HL-60/S4 treated with phorbol 12-myristate 13-acetate at 8.2 ng/mL for 4 days and 3 days (cell line): Measurements from ENCODE around the gene C11orf68.

Experiments
- in situ Hi-C: fragments of 300-500 bp; cut with MboI; formaldehyde crosslinking; loops from 2 replicates; pipeline ENCODE4 v1.15.0; 2022; ENCODE audit warnings: low sequenced_read_pairs

Gene C11orf68

DNA sequence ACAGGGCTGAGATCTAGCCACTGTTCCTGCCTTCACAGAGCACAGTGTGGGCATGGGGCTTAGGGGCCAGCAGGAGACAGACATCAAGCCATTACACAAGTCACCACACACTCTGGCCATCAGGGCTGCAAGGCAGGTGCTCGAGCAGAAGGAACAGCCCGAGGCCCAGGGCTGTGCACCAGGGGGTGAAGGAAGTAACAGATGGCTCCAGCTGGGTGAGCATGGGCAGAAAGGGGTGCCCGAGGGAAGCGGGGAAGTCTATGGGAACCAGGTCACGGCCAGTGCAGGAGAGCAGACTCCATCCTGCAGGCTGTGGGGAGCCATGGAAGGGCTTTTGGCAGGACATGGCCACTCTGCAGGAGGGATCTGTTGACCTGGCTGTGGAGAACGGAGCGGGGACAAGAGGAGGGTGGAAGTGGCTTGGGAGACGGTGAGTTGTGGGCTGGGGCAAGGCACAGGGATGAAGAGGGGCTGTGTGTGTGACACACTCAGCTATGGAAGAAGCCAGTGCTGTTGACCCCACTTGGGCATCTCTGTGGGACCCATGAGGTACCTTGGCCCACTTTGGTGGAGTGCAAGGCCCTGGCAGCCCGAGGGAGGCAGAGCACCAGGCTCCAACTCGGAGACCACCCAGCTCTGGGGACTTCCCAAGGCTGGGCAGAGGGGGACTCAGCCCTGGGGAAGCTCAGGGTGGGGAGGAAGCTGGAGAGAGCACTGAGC, 3.6 kb downstream of the C11orf68 start:
- in situ Hi-C loops, result no loop called here

DNA sequence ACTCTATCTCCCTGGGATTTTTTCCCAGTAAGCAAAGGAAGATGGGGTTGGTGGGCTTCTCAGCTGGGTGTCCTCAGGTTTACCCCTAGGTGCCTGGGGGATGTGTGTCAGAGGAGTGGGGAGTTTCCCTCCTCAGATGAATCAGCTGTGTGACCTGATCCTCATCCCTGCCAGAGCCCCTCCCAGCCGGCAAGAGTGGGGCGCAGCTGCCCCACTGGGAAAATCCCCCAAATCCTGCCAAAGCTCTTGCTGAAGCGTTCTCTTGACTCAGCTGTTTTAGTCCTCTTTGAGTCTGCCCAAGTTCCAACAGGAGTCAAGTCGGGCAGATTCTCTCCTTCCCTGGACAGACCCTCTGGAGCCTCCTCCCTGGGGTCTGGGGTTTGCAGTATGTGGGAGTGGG, 6.0 kb downstream of the C11orf68 start:
- in situ Hi-C loops, result no loop called here

DNA sequence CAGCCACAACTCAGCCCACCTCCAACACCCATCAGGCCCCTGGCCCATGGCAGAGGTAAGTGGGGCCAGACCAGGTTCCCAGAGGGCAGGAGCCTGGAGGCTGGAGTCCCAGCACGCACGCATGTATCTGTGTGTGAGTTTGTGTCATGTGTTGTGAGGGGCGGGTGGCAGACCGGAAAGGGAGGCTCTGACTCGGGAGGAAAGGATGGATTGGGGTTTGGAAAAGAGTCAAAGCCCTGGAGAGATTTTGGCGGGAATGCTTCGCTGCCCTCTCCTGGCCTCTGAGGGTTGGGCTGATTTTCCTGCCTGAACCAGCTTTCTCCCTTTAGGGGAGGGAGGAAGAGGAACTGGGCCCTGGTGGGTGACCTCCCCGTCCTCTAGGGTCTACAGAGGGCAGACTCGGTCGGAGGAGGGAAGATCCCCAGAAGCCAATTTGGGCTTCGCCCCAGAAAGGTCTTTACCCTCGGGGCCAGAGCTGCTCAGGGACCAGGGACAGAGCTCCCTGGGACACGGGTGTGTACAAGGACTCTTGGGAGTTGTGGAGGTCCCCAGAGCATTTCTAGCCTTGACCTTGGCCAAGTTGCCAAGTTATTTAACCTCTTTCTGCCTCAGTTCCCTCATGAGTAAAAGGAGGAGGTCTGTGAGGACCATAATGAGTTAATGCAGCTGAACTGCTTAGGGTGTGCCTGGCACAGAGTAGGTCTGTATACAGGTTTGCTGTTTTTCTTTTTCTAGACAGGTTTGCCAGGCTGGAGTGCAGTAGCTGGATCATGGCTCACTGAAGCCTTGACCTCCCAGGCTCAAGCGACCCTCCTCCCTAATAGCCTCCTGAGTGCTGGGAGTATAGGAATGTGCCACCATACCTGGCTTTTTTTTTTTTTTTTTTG, 6.9 kb downstream of the C11orf68 start:
- in situ Hi-C loops, result no loop called here

DNA sequence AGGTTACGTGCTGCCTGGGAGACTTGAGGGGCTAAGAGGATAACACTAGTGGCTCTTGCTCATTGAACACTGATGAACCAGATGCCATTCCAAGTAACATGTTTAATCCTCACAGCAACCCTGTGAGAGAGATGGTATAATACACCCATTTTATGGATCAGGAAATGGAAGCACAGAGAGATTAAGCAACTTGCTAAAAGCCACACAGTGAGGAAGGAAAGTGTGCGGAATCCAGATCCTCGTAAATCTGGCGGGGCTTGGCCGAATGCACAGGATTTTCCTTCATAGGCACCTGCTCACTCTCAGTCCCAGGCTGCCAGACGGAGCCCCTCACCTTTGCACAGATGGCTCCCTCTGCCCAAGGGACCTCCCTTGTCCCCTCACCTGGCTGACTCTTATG, 11.0 kb downstream of the C11orf68 start:
- in situ Hi-C loops, result no loop called here

DNA sequence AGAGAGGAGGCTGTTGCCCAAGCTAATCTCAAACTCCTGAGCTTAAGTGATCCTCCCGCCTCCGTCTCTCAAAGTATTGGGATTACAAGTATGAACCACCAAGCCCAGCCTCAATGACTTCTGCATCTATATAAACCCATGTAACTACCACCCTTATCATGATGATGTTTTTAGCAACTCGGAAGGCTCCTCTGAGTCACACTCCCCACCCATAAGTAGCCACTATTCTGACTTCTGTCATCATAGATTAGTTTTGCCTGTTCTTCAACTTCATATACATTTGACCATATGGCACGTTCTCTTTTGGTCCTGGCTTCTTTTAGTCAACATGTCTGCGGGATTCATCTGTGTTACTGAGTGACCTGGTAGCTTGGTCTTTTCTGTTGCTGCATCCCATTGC, 12.3 kb downstream of the C11orf68 start:
- in situ Hi-C loops, result no loop called here

DNA sequence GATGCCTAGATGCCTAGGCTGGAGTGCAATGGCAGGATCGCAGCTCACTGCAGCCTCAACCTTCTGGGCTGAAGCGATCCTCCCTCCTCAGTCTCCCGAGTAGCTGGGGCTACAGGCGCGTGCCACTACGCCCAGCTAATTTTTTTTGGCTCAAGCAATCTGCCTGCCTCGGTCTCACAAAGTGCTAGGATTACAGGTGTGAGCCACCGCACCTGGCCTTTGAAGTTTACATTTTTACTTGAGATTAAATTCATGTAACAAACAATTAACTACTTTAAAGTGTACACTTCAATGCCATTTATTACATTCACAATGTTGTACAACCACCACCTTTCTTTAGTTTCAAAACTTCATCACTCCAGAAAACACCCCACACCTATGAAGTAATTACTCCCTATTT, 15.1 kb downstream of the C11orf68 start:
- in situ Hi-C loops, result no loop called here

DNA sequence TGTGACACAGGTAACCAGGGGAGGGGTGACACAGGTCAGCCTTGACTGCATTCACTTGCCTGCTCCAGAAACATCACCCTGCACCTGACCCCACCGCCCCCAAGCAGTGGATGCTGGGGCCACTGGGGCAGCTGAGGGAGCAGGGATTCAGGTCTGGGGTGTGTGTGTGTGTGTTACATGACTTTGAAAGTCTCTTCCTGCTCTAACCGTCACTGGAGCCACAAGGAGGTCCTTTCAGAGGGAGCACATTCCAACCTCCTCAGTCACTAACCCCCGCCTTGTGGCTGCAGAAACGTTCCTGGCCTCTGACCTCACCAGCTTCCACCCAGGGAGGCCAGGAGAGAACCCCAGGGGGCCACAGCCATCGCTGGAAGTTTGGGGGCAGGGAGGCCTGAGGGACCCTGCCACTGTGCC, 15.8 kb downstream of the C11orf68 start:
- in situ Hi-C loops, result no loop called here

DNA sequence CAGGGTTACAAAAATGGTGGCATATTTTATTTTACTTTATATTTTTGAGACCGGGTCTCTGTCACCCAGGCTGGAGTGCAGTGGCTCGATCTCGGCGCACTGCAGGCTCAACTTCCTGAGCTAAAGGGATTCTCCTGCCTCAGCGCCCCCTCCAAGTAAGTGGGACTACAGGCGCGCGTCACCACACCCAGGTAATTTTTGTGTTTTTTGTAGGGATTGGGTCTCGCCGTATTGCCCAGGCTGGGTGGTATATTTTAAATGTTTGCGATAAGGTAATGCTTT, 18.0 kb downstream of the C11orf68 start:
- in situ Hi-C loops, result no loop called here

DNA sequence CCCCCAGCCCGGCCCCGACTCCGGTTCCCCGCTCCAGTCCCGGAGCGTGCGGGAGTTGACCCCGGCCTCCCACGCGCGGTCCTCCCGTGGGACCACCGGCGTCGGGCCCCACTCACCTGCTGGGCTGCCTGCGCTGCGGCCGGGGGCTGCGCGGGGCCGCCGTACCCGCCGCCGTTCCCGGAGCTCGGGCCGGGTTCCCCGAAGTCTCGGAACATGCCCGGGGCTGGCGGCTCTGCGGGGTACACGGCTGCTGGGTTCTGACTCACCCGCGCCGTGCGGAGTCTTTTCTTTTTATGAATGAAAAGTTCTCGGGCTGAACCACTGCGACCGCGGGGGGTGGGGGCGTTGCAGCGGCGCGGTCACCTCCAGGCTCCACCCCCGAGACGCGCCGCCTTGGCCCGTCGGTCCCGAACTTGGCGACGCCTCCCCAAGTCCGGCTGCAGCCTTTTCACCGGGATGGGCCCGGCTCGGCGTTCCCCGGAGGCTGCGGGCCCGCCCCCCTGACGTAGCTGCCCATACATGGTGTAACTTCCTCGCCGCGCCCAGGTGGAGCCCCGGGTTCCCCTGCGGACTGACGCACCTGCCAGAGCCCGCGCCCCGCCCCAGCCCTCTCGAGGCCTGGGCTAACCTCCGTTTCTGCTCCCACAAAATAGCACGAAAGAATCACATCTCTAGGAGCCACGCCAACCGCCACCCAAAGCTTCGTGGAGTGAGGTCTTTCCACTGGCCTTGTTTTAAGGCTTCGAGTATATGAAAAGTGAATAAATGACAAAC, 18.6 kb downstream of the C11orf68 start, which contains the start of gene FOSL1:
Gene FOSL1, minus strand, starts transcription at position 264 of the 774 bp plus-strand sequence. Its CDS starts 49 bp downstream, at position 215.
- in situ Hi-C loops, result no loop called here

DNA sequence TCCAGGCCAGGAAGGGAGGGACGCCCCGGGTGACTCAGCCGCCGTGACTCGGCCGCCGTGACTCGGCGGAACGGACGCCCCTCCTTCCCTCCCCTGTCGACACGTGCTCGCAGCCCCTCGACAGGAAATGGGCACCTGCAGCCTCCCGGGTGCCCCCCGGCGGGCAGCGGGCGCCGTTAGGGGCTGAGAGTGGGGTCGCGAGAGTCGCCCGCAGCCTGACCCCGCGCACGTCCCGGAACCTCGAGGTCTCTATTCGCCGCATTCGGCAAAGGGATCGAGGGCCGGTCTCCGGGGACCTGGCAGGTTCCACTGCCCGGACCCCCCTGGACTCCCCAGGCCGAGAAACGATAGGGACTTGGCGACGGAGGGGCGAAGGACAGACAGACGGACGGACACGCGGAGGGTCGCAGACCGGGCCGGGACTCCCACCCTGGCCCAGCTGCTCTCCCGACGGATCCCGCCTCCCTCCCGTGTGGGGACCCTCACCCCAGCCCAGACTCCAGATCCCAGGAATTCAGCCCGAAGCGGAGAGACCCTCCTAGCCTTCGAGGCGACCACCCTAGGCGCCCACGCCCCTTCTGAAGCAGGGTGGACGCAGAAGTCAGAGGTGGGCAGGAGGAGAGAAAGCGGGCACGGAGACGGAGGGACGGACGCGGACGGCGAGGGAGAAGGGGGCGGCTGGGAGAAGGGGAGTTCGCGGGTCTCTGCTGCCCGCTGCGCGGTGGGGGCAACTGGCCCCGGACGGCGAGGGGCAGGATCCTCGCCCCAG, 19.3 kb downstream of the C11orf68 start:
- in situ Hi-C loops, result loop anchor here (25.0 kb wide), 1 partner anchor 88 kb away; no protein-coding TSS in a partner anchor

DNA sequence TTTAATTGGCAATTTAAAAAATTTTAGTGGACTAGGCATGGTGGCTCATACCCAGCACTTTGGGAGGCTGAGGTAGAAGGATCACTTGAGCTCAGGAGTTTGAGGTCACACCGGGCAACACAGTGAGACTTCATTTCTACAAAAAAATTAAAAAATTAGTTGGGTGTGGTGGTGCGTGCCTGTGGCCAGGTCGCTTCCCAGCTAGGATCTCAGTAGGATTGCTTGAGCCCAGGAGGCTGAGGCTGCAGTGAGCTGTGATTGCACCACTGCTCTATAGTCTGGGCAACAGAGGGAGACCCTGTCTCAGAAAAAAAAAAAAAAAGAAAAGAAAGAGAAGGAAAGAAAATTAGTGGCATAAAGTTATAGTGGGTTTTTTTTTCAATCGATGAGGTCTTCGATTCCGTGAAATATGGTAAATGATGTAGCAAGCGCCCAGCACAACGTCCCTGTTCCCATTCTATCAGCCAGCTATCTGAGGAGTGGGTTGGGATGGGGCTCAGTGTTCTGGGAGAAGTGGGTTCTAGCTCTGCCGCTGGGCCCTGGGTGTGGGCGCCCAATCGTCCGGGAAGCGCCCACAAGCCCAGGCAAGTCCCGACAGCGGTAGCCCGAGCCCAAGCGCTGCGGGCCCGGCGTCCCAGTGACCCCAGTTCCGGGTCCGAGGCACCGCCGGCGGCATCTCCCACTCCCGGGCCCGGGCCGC, 20.1 kb downstream of the C11orf68 start:
- in situ Hi-C loops, result loop anchor here (25.0 kb wide), 1 partner anchor 88 kb away; no protein-coding TSS in a partner anchor

DNA sequence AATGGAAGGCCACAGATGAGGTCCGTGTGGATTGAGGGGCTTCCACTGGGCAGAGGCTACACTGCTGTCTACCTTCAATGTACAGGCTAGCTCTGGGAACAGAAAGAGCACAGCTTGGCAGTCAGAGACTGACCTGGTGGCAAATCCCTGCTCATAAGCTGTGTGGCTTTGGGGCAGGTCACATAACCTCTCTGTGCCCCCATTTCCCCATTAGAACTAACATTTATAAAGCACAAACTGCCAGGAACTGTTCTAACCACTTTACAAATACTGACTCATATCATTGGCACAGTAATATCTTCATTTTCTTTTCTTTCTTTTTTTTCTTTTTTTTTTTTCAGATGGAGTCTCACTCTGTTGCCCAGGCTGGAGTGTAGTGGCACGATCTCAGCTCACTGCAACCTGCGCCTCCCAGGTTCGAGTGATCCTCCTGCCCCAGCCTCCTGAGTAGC, 21.8 kb downstream of the C11orf68 start:
- in situ Hi-C loops, result loop anchor here (25.0 kb wide), 1 partner anchor 90 kb away; no protein-coding TSS in a partner anchor

DNA sequence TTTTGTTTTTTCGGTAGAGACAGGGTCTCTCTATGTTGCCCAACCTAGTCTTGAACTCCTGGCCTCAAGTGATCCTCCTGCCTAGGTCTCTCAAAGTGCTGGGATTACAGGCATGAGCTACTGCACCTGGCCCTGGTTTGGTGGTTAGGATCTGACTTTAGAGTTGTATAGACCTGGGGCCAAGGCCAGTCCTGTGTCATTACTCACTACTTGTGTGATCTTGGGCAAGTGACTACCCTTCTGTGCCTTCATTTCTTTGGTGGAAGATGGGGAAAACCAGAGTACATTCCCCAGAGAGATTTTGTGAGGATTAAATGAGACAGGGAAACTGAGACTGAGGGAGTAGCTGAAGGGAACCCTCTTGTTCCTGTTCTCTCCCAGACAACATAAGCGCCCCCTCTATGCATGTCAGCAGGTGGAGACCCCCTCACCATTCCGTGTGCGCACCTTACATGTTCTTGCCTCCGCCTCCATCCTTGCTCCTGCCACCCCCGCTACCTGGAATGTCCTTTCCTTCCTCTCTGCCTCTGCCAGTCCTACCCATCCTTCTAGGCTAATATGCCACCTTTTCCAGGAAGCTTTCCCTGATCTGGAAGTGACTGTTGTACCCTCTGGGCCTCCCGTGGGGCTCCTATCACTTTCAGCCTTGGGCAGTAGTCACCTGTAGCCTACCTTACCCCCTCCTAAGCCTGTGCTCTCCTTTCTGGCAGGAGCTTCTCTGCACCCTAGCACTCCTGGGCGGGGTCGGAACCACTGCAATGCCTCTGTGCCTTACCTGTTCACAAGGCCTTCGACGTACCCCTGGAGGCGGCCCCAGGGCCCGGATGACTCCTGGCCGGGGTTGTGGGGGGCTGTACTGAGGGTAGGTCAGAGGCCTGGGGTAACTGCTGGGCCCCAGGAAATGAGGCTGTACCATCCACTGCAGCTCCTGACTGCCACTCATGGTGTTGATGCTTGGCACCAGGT, 22.5 kb downstream of the C11orf68 start:
- in situ Hi-C loops, result loop anchor here (25.0 kb wide), 1 partner anchor 91 kb away; no protein-coding TSS in a partner anchor

DNA sequence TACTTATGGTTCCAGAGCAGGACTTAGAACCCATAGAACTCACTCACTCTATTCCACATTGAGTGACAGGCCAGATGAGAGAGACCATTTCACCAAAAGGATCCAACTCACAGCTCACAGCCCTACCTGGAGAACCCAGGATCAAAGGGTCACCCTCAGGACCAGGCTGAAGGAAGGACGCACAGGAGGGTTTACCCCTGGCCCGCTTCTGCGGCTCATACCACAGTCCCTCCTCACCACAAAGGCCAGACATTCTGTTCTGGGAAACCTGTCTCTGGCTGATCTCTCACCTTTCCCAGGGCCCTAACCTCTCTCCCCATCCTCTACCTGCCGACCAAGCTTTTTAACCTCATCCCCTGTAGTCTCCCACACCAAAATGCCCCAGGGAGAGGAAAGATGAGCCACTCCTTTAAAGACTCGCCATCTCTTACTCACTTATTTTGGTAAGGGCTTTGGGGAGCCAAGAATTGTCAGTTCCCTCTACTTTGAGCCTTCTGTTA, 23.3 kb downstream of the C11orf68 start:
- in situ Hi-C loops, result loop anchor here (25.0 kb wide), 1 partner anchor 92 kb away; no protein-coding TSS in a partner anchor

DNA sequence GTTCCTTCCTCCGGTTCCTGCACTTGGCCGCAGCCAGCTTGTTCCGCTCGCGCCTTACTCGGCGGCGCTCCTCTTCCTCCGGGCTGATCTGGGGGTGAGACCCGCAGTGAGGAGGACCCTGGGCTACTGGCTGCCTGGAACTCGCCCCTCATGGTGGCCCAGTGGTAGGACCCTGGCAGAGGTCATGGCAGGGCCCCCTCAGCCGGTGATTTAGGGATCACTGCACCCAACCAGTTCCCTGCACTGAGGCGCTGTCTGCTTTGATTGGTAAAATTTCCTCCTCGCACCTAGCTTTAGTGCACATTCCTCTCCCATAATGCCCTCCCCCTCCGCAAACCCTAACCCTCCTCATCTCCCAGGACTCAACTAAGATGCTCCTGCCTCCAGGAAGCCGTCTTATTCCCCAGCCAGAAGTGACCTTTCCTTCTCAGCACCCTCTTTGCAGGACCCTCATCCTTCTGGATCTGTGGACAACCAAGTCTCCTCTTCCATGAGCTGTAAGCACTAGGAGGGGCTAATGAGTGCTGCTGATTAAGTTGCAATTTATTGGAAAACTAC, 24.7 kb downstream of the C11orf68 start:
- in situ Hi-C loops, result loop anchor here (25.0 kb wide), 1 partner anchor 93 kb away; no protein-coding TSS in a partner anchor

DNA sequence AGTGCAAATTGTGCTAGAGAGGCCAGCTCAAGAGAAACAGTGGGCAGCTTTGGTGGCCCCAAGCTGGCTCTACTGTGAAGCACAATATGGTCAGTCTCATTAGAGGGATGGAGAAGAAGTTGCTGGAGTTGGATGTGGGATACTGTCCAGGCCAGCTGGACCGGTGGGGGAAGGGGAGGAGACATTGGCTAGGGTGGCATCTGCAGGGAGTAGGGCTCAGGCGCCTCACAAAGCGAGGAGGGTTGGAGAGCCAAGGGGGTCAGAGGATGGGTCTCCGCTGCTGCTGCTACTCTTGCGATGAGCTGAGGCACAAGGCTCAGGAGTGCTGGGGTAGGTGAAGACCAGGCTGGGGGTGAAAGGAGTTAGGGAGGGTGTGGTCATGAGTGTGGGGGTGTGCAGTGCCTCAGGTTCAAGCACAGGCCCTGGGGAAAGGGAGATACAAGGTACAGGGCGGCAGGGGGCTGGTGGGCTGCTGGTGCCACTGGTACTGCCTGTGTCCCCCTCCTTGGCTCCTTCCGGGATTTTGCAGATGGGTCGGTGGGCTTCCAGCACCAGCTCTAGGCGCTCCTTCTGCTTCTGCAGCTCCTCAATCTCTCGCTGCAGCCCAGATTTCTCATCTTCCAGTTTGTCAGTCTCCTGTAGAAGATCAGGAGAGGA, 26.1 kb downstream of the C11orf68 start:
- in situ Hi-C loops, result loop anchor here (25.0 kb wide), 1 partner anchor 95 kb away; no protein-coding TSS in a partner anchor

DNA sequence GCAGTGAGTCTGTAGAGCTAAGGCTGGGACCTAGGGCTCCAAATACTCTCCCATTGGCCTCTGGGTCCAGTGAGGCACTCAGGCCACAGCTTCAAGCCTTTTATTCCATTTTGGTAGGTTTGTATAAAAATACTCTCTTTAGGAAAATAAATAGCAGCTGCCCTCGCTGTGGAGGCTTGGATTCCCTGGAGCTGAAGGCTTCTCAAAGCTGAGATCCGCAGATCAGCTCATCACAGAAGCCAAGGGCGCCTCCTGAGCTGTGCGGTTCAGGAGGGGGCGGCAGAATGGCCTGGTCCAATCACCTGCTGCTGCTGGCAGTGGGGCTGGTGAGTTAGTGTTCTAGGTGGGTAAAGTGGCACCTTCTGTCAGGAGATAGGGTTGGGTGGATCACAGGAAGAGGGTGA, 26.7 kb downstream of the C11orf68 start:
- in situ Hi-C loops, result loop anchor here (25.0 kb wide), 1 partner anchor 95 kb away; no protein-coding TSS in a partner anchor
